H54 (cell line): Measurements from ENCODE around the gene CGB3.

Source experiments
- DNase-seq: peaks from one replicate; pipeline ENCODE4 v3.0.0; 2011; ENCODE audit warnings: low spot score, mixed read lengths; ENCODE audit not compliant: insufficient read length
- FAIRE-seq: peaks from 3 replicates; lab custom pipeline; 2011; peaks lifted over from hg19 to GRCh38; lab: Jason Lieb, UNC
- POLR2A ChIP-seq: IDR thresholded peaks from 2 replicates; pipeline ENCODE4 v1.6.1; 2011; ENCODE audit warnings: low read depth, mild to moderate bottlenecking, low read length

Gene CGB3

GRCh38 chr19:49010453-49010852, 13.7 kb downstream of the CGB3 start:
- DNase-seq (no peak), FAIRE-seq (no peak)
- no peak for TF ChIP-seq POLR2A

- TF ChIP-seq POLR2A, result no peak
- FAIRE-seq, result no peak
- no peak for DNase-seq
Observed at GRCh38 chr19:49009828-49010227, 14.3 kb downstream of the CGB3 start.

GRCh38 chr19:49006905-49007304, 17.2 kb downstream of the CGB3 start:
- no peak for DNase-seq
- TF ChIP-seq POLR2A, result no peak
- FAIRE-seq, result no peak

- DNase-seq, result no peak
- TF ChIP-seq POLR2A, result no peak
- FAIRE-seq, result no peak
Observed at GRCh38 chr19:49004964-49005614, 19.0 kb downstream of the CGB3 start.

GRCh38 chr19:49004133-49004532, 20.0 kb downstream of the CGB3 start:
- FAIRE-seq, result no peak
- DNase-seq, result no peak
- no peak for TF ChIP-seq POLR2A

- FAIRE-seq (no peak), DNase-seq (no peak)
- no peak for TF ChIP-seq POLR2A
Observed at GRCh38 chr19:48999481-49000325, 24.4 kb downstream of the CGB3 start.

- FAIRE-seq, result no peak
- DNase-seq, result no peak
- no peak for TF ChIP-seq POLR2A
Observed at GRCh38 chr19:48997972-48998371, 26.2 kb downstream of the CGB3 start.

- FAIRE-seq (no peak), DNase-seq (no peak)
- no peak for TF ChIP-seq POLR2A
Observed at GRCh38 chr19:48994035-48994386, 30.1 kb downstream of the CGB3 start.

- DNase-seq, result peak; percentile 83
- peak; percentile 72 for TF ChIP-seq POLR2A
- FAIRE-seq, result peak; percentile 74
Observed at GRCh38 chr19:48993175-48994034, 30.7 kb downstream of the CGB3 start, which contains the start of the genes GYS1 and RUVBL2. Gene GYS1 (minus strand): TSS chr19:48993309. CDS start chr19:48993112, 197 bp downstream. Gene RUVBL2 (plus strand): TSS chr19:48993887. CDS start chr19:48993912, 25 bp downstream.

- no peak for DNase-seq
- no peak for FAIRE-seq
- TF ChIP-seq POLR2A, result no peak
Observed at GRCh38 chr19:48992581-48993174, 31.5 kb downstream of the CGB3 start.

- TF ChIP-seq POLR2A, result no peak
- no peak for FAIRE-seq
Observed at GRCh38 chr19:48991873-48992580, 32.1 kb downstream of the CGB3 start.

GRCh38 chr19:48991011-48991609, 33.0 kb downstream of the CGB3 start:
- no peak for TF ChIP-seq POLR2A
- no peak for FAIRE-seq
- no peak for DNase-seq

More at GRCh38 chr19:48991873-48992580, 32.1 kb downstream of the CGB3 start:
- DNase-seq, result peak; percentile 55
